Stomach (tissue), 9 donors: ENCODE measurements around the gene EXOC4. TPM values are rescaled to one million over a fixed set of nuclear protein-coding genes. Genes with fewer than 3 reads are reported as not detected.

ENCODE experiments used
- DNase-seq, 2 donors: peaks; one replicate each; pipeline versions ENCODE4 v3.0.0 to v3.0.0-alpha.2; 2013 to 2019
- H3K27ac ChIP-seq, 5 donors: fragments of 200-600 bp in 4 of 5; sonication (generic) in 4 of 5; one replicate each; pipeline ENCODE4 v1.5.1; 2013 to 2019; ENCODE audit warnings: mild to moderate bottlenecking in 1 of 5, moderate library complexity in 1 of 5
- H3K27me3 ChIP-seq, 3 donors: fragments of 200-600 bp; sonication (generic); one replicate each; pipeline ENCODE4 v1.5.1; 2017 to 2019; ENCODE audit warnings: mixed run types in 1 of 3
- H3K36me3 ChIP-seq, 4 donors: fragments of 200-600 bp; sonication (generic); 1 replicate in 3 of 4; 2 replicates in 1 of 4; pipeline ENCODE4 v1.5.1; 2016 to 2019
- H3K4me1 ChIP-seq, 4 donors: fragments of 200-600 bp; sonication (generic); one replicate each; pipeline ENCODE4 v1.5.1; 2016 to 2019
- H3K4me3 ChIP-seq, 4 donors: fragments of 200-600 bp; sonication (generic) in 3 of 4; one replicate each; pipeline ENCODE4 v1.5.1; 2016 to 2019; ENCODE audit warnings: mild to moderate bottlenecking in 1 of 4
- H3K9me3 ChIP-seq, 4 donors: fragments of 200-600 bp; sonication (generic); one replicate each; pipeline ENCODE4 v1.5.1; 2016 to 2019
- CTCF ChIP-seq, 7 experiments: fragments of 450-650 bp in 4 of 7; fragments of 200-600 bp in 3 of 7; sonication (generic) in 3 of 7; IDR thresholded peaks; one replicate each; pipeline ENCODE4 v1.5.1; 2016 to 2019; ENCODE audit warnings: antibody characterized with exemption in 7 of 7, control low read depth in 2 of 7, mild to moderate bottlenecking in 1 of 7
- EP300 ChIP-seq: sonication (generic); formaldehyde crosslinking; IDR thresholded peaks from one replicate; pipeline ENCODE4 v1.6.1; 2017; ENCODE audit warnings: antibody characterized with exemption
- POLR2A ChIP-seq, 4 donors: fragments of 450-650 bp; IDR thresholded peaks; one replicate each; pipeline ENCODE4 v1.6.1; 2016; ENCODE audit warnings: antibody characterized with exemption in 4 of 4, control low read depth in 2 of 4, mild to moderate bottlenecking in 1 of 4, moderate library complexity in 1 of 4
- POLR2AphosphoS5 ChIP-seq, 3 donors: sonication (generic); formaldehyde crosslinking; IDR thresholded peaks; one replicate each; pipeline ENCODE4 v1.6.1; 2016; ENCODE audit warnings: antibody characterized with exemption in 3 of 3
- WGBS, 5 donors: extraction: QIAGEN DNeasy Blood & Tissue Kit in 3 of 5; methylation state at CpG; one replicate each; pipeline versions ENCODE4 v1.1.5 to v1.1.7; 2013 to 2018; 5-methylcytosine and 5-hydroxymethylcytosine counted together
- intact Hi-C: fragments of 100-400 bp; cut with DNase I; formaldehyde crosslinking; loops from one replicate; pipeline ENCODE4 v1.15.1; 2023; ENCODE audit warnings: low total_unique reads
- polyA plus RNA-seq, 3 donors: library from polyadenylated mRNA; stranded (reverse); fragments of 200-250 nt; gene quantifications; one replicate each; pipeline ENCODE4 v1.2.3, GENCODE V29; 2013
- total RNA-seq, 5 donors: library from RNA; depleted of rRNA; stranded (reverse); fragments of >200 nt; gene quantifications; one replicate each; pipeline versions ENCODE4 v1.1.0 to v1.2.3, GENCODE V29; 2014 to 2016
- donor health status: healthy with polysubstance abuse.
- donor health status: Bipolar disorder and iron deficiency.
- donor health status: healthy.

Gene EXOC4
- total and polyA plus RNA-seq, 8 donors: 14.1 to 339 (median 61.1) TPM

GRCh38 chr7:133819695-133820094 lies 566.8 kb downstream of the EXOC4 start:
- H3K4me1 ChIP-seq: no peaks in the 10 kb centered on the region
- no peaks in the 10 kb centered on the region for H3K9me3 ChIP-seq
- DNase-seq: no peak
- H3K4me3 ChIP-seq: no peak overlapping the region
- intact Hi-C loops: no loop called here
- no peak for TF ChIP-seq POLR2AphosphoS5 (IDR thresholded peaks at IDR 0.05)
- TF ChIP-seq POLR2A (IDR thresholded peaks at IDR 0.05): no peak
- TF ChIP-seq EP300: no peak
- TF ChIP-seq CTCF (IDR thresholded peaks at IDR 0.05): no peak
- no peaks in the 10 kb centered on the region for H3K27me3 ChIP-seq
- WGBS, 5 donors: 96 to 99% (median 97%) methylated on average over 3 of the region's 3 CpGs
- no peak overlapping the region for H3K27ac ChIP-seq
- peaks cover 3 to 34% (median 22%) of the 10 kb centered on the region in 4 donors for H3K36me3 ChIP-seq

GRCh38 chr7:133820584-133820983 lies 567.7 kb downstream of the EXOC4 start:
- intact Hi-C loops: no loop called here
- 89 to 96% (median 93%) methylated on average over 4 of the region's 4 CpGs for WGBS, 5 donors

GRCh38 chr7:133821171-133821570 lies 568.3 kb downstream of the EXOC4 start:
- WGBS, 5 donors: 79 to 95% (median 93%) methylated on average over 2 of the region's 2 CpGs
- H3K4me3 ChIP-seq: no peak overlapping the region
- no peak for TF ChIP-seq CTCF (IDR thresholded peaks at IDR 0.05)
- no peak for TF ChIP-seq EP300
- no peak for TF ChIP-seq POLR2AphosphoS5 (IDR thresholded peaks at IDR 0.05)
- no peak for TF ChIP-seq POLR2A (IDR thresholded peaks at IDR 0.05)
- H3K4me1 ChIP-seq: no peaks in the 10 kb centered on the region
- no peak overlapping the region for H3K27ac ChIP-seq
- peaks cover 3 to 34% (median 22%) of the 10 kb centered on the region in 4 donors for H3K36me3 ChIP-seq
- H3K9me3 ChIP-seq: no peaks in the 10 kb centered on the region
- no peak for DNase-seq
- intact Hi-C loops: no loop called here
- no peaks in the 10 kb centered on the region for H3K27me3 ChIP-seq

More at GRCh38 chr7:133820584-133820983, 567.7 kb downstream of the EXOC4 start:
- Histone ChIP-seq H3K4me3 (no peak overlapping the region), H3K4me1 (no peaks in the 10 kb centered on the region), H3K9me3 (no peaks in the 10 kb centered on the region), H3K27me3 (no peaks in the 10 kb centered on the region), H3K27ac (no peak overlapping the region), H3K36me3 (peaks cover 3 to 34% (median 22%) of the 10 kb centered on the region in 4 donors)
- no peak for TF ChIP-seq POLR2A (IDR thresholded peaks at IDR 0.05)
- no peak for TF ChIP-seq CTCF (IDR thresholded peaks at IDR 0.05)
- TF ChIP-seq POLR2AphosphoS5 (IDR thresholded peaks at IDR 0.05): no peak
- no peak for TF ChIP-seq EP300
- DNase-seq: no peak

- H3K4me3 ChIP-seq: no peak overlapping the region
- no peaks in the 10 kb centered on the region for H3K4me1 ChIP-seq
- no peak overlapping the region for H3K27ac ChIP-seq
- TF ChIP-seq POLR2AphosphoS5 (IDR thresholded peaks at IDR 0.05): no peak
- TF ChIP-seq CTCF (IDR thresholded peaks at IDR 0.05): no peak
- no peak for TF ChIP-seq EP300
- TF ChIP-seq POLR2A (IDR thresholded peaks at IDR 0.05): no peak
- peaks cover 3 to 33% (median 22%) of the 10 kb centered on the region in 4 donors for H3K36me3 ChIP-seq
- WGBS, 5 donors: 65 to 98% (median 87%) methylated on average over 3 of the region's 3 CpGs
- H3K27me3 ChIP-seq: no peaks in the 10 kb centered on the region
- no peak for DNase-seq
- intact Hi-C loops: no loop called here
- no peaks in the 10 kb centered on the region for H3K9me3 ChIP-seq
Measured at GRCh38 chr7:133822001-133822641, 569.2 kb downstream of the EXOC4 start.
